Endothelial cell of umbilical vein (primary cell): Measurements from ENCODE around the gene CTSZ. TPM values are rescaled to one million over a fixed set of nuclear protein-coding genes. Genes with fewer than 3 reads are reported as not detected.

Experiments used
- BruUV-seq: library from RNA; stranded (reverse); fragments of 400-500 nt; replicated peaks from 2 replicates; lab custom pipeline; 2021; lab: Mats Ljungman, UMichigan
- CTCF ChIA-PET: fragments of 300-600, 350-600 bp; sonication (Branson Sonifier 250); formaldehyde crosslinking; loops from one replicate; lab custom pipeline; 2021; ENCODE audit warnings: antibody characterized with exemption, inconsistent platforms; lab: Charles Lee
- POLR2A ChIA-PET: fragments of 300-600, 350-600 bp; sonication (Branson Sonifier 250); formaldehyde crosslinking; loops from one replicate; lab custom pipeline; 2021; ENCODE audit warnings: antibody characterized with exemption, inconsistent platforms; lab: Charles Lee
- DNase-seq: peaks from one replicate; pipeline ENCODE4 v3.0.0-alpha.2; 2011; ENCODE audit warnings: low read depth, low spot score
- FAIRE-seq: peaks from 2 replicates; lab custom pipeline; 2011; peaks lifted over from hg19 to GRCh38; lab: Jason Lieb, UNC
- H2AFZ ChIP-seq: 2 replicates; pipeline ENCODE4 v1.6.0; 2012; ENCODE audit warnings: low read depth, low read length, control low read depth, inconsistent platforms
- H3K27ac ChIP-seq: 2 replicates; pipeline ENCODE4 v1.5.1; 2011; ENCODE audit warnings: low read depth, mild to moderate bottlenecking, control low read depth, low read length, moderate library complexity; ENCODE audit not compliant: insufficient read depth
- H3K27me3 ChIP-seq, 2 experiments: 2 replicates each; pipeline versions ENCODE4 v1.6.0 to v1.6.1; 2011; ENCODE audit warnings: low read length in 2 of 2, mixed read lengths in 1 of 2; ENCODE audit not compliant: control insufficient read depth in 2 of 2, insufficient read depth in 2 of 2
- H3K36me3 ChIP-seq, 2 experiments: 2 replicates in 1 of 2; 3 replicates in 1 of 2; pipeline ENCODE4 v1.5.1; 2011; ENCODE audit warnings: low read length in 2 of 2, mild to moderate bottlenecking in 1 of 2, moderate library complexity in 1 of 2; ENCODE audit not compliant: control insufficient read depth in 2 of 2, insufficient read depth in 2 of 2; ENCODE audit errors: extremely low read depth in 1 of 2
- H3K4me1 ChIP-seq: 3 replicates; pipeline ENCODE4 v1.5.1; 2011; ENCODE audit warnings: mild to moderate bottlenecking, low read length; ENCODE audit not compliant: control insufficient read depth, insufficient read depth; ENCODE audit errors: extremely low read depth
- H3K4me2 ChIP-seq: 2 replicates; pipeline ENCODE4 v1.6.1; 2011; ENCODE audit warnings: low read length, control low read depth, mixed read lengths; ENCODE audit not compliant: insufficient read depth
- H3K4me3 ChIP-seq, 3 experiments: fragments of 200-600 bp in 1 of 3; sonication (generic), shearing (Covaris generic) in 1 of 3; replicated peaks in 1 of 3; 2 replicates each; pipeline ENCODE4 v1.5.1; 2011 to 2016; ENCODE audit warnings: control low read depth in 3 of 3, low read length in 3 of 3, mild to moderate bottlenecking in 2 of 3, inconsistent platforms in 1 of 3, low read depth in 1 of 3, moderate library complexity in 1 of 3; ENCODE audit not compliant: insufficient read depth in 1 of 3
- H3K79me2 ChIP-seq: 2 replicates; pipeline ENCODE4 v1.6.0; 2012; ENCODE audit warnings: low read length, inconsistent platforms; ENCODE audit not compliant: control insufficient read depth, insufficient read depth
- H3K9ac ChIP-seq: replicated peaks from 2 replicates; pipeline ENCODE3; 2011; ENCODE audit warnings: low read length, control low read depth; ENCODE audit not compliant: insufficient read depth; ENCODE audit errors: extremely low read depth
- H3K9me1 ChIP-seq: replicated peaks from 3 replicates; pipeline ENCODE4 v1.6.0; 2011; ENCODE audit warnings: mild to moderate bottlenecking, low read length; ENCODE audit not compliant: control insufficient read depth, insufficient read depth; ENCODE audit errors: extremely low read depth
- H3K9me3 ChIP-seq: replicated peaks from 2 replicates; pipeline ENCODE4 v1.5.1; 2012; ENCODE audit warnings: low read length, inconsistent platforms; ENCODE audit not compliant: control insufficient read depth, insufficient read depth
- H4K20me1 ChIP-seq: replicated peaks from 2 replicates; pipeline ENCODE3; 2011; ENCODE audit warnings: mild to moderate bottlenecking, low read length; ENCODE audit not compliant: control insufficient read depth, insufficient read depth; ENCODE audit errors: extremely low read depth
- EZH2 ChIP-seq: IDR thresholded peaks from 2 replicates; pipeline ENCODE4 v1.6.1; 2012; ENCODE audit warnings: borderline replicate concordance, low read depth, mild to moderate bottlenecking, moderate library complexity, low read length, inconsistent platforms; ENCODE audit not compliant: severe bottlenecking
- FOS ChIP-seq: IDR thresholded peaks from 2 replicates; pipeline ENCODE4 v1.6.1; 2011; ENCODE audit warnings: mild to moderate bottlenecking, low read length, moderate library complexity, borderline replicate concordance; ENCODE audit not compliant: insufficient read depth
- GATA2 ChIP-seq: IDR thresholded peaks from 2 replicates; pipeline ENCODE4 v1.7.0; 2011; ENCODE audit warnings: low read depth, mild to moderate bottlenecking, moderate library complexity, mixed read lengths, low read length; ENCODE audit not compliant: insufficient read length, insufficient read depth
- JUN ChIP-seq: IDR thresholded peaks from 2 replicates; pipeline ENCODE4 v1.6.1; 2011; ENCODE audit warnings: borderline replicate concordance, low read depth; ENCODE audit not compliant: insufficient read length, insufficient read depth
- MYC ChIP-seq: IDR thresholded peaks from one replicate; pipeline ENCODE4 v1.6.1; 2011; ENCODE audit warnings: mild to moderate bottlenecking, low read depth, low read length
- POLR2A ChIP-seq: IDR thresholded peaks from 2 replicates; pipeline ENCODE4 v1.6.1; 2012; ENCODE audit warnings: low read depth, mild to moderate bottlenecking, control low read depth, low read length
- POLR2AphosphoS5 ChIP-seq: IDR thresholded peaks from 2 replicates; pipeline ENCODE4 v1.6.1; 2012; ENCODE audit warnings: low read depth, mild to moderate bottlenecking, control low read depth, low read length, moderate library complexity; ENCODE audit not compliant: insufficient read depth
- dilution Hi-C: fragments of 300-500 bp; cut with MboI; formaldehyde crosslinking; loops from one replicate; pipeline ENCODE4 v1.15.0; 2019; ENCODE audit warnings: low sequenced_read_pairs; ENCODE audit not compliant: extremely low pct_ligation_motif_present
- intact Hi-C: fragments of 100-400 bp; cut with micrococcal nuclease; formaldehyde crosslinking; loops from one replicate; pipeline ENCODE4 v1.10.0; 2022
- polyA plus RNA-seq, 4 experiments: library from polyadenylated mRNA; depleted of rRNA in 3 of 4; stranded (reverse) in 3 of 4; unstranded in 1 of 4; fragments of >200 nt; gene quantifications; 2 replicates each; pipeline versions ENCODE4 v1.2.1 to v1.2.3, GENCODE V29; 2011 to 2012; ENCODE audit warnings: missing spikeins in 1 of 4
- total RNA-seq: library from RNA; stranded (reverse); gene quantifications from 2 replicates; pipeline ENCODE4 v1.2.3, GENCODE V29; 2021
- TF ChIP-seq, protein P1 (sequence below): IDR thresholded peaks from 2 replicates; pipeline ENCODE4 v1.6.1; 2011; ENCODE audit not compliant: insufficient read depth, insufficient read length
- TF ChIP-seq, protein P2 (sequence below), 2 donors: IDR thresholded peaks; 1 replicate in 1 of 2; 2 replicates in 1 of 2; pipeline ENCODE4 v1.5.1; 2011; ENCODE audit warnings: low read length in 2 of 2, mild to moderate bottlenecking in 2 of 2, moderate library complexity in 2 of 2, control low read depth in 1 of 2, inconsistent platforms in 1 of 2, low read depth in 1 of 2; ENCODE audit not compliant: insufficient read depth in 1 of 2; ENCODE audit errors: extremely low read depth in 1 of 2

The CTSZ gene
- total and polyA plus RNA-seq, 2 donors (not counting 3 experiments of a cell fraction or from before 2014, with no cell fraction given): 304 to 387 TPM

GRCh38 chr20:59016795-59017492 lies 9.9 kb upstream of the CTSZ start:
- no peaks in the 10 kb centered on the region for H4K20me1 ChIP-seq
- H3K4me2 ChIP-seq: peak overlapping the region; percentile 9
- H3K9me3 ChIP-seq: no peaks in the 10 kb centered on the region
- no peak overlapping the region for H3K9ac ChIP-seq
- H3K4me3 ChIP-seq: no peak overlapping the region
- DNase-seq (peak; percentile 37), FAIRE-seq (peak; percentile 61)
- no peaks in the 10 kb centered on the region for H3K9me1 ChIP-seq
- H3K79me2 ChIP-seq: no peaks in the 10 kb centered on the region
- peaks cover 7% of the 10 kb centered on the region for H3K4me1 ChIP-seq
- no TSS peak for BruUV-seq
- dilution Hi-C loops (no loop called here), intact Hi-C loops (loop anchor here (10.0 kb wide), 2 partner anchors 362 to 928 kb away; partner anchors contain the start of genes FAM217B, PPP1R3D and STX16)
- H2AFZ ChIP-seq: no peak overlapping the region
- CTCF ChIA-PET: interaction anchor here (1.5 to 3.4 kb wide), 2 partner anchors 11 to 206 kb away, joined by 3 to 14 read pairs; no protein-coding TSS in a partner anchor
- no peaks in the 10 kb centered on the region for H3K27me3 ChIP-seq
- TF ChIP-seq JUN: peak; percentile 51
- no peak for TF ChIP-seq POLR2A
- POLR2A ChIA-PET: no interaction called here
- H3K36me3 ChIP-seq: no peaks in the 10 kb centered on the region
- H3K27ac ChIP-seq: peak overlapping the region; percentile 26

- Histone ChIP-seq H3K9me3 (no peaks in the 10 kb centered on the region), H3K27ac (no peak overlapping the region), H4K20me1 (no peaks in the 10 kb centered on the region), H3K4me3 (no peak overlapping the region), H3K4me1 (peaks cover 15% of the 10 kb centered on the region), H3K27me3 (no peaks in the 10 kb centered on the region), H3K36me3 (no peaks in the 10 kb centered on the region), H3K4me2 (no peak overlapping the region), H3K9me1 (no peaks in the 10 kb centered on the region), H3K79me2 (no peaks in the 10 kb centered on the region), H3K9ac (no peak overlapping the region), H2AFZ (no peak overlapping the region)
- TF ChIP-seq POLR2A (no peak), MYC (no peak), FOS (no peak), POLR2AphosphoS5 (no peak), JUN (no peak), EZH2 (no peak), GATA2 (no peak)
- TF ChIP-seq, protein P1, sequence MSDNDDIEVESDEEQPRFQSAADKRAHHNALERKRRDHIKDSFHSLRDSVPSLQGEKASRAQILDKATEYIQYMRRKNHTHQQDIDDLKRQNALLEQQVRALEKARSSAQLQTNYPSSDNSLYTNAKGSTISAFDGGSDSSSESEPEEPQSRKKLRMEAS: no peak
- TF ChIP-seq, protein P2, sequence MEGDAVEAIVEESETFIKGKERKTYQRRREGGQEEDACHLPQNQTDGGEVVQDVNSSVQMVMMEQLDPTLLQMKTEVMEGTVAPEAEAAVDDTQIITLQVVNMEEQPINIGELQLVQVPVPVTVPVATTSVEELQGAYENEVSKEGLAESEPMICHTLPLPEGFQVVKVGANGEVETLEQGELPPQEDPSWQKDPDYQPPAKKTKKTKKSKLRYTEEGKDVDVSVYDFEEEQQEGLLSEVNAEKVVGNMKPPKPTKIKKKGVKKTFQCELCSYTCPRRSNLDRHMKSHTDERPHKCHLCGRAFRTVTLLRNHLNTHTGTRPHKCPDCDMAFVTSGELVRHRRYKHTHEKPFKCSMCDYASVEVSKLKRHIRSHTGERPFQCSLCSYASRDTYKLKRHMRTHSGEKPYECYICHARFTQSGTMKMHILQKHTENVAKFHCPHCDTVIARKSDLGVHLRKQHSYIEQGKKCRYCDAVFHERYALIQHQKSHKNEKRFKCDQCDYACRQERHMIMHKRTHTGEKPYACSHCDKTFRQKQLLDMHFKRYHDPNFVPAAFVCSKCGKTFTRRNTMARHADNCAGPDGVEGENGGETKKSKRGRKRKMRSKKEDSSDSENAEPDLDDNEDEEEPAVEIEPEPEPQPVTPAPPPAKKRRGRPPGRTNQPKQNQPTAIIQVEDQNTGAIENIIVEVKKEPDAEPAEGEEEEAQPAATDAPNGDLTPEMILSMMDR (IDR thresholded peaks at IDR 0.05; ENCODE audit: extremely low read depth in 1 of 2, insufficient read depth in 1 of 2, low read depth in 1 of 2, low read length in 2 of 2): no peak
- FAIRE-seq: no peak
- intact Hi-C loops (loop anchor here (10.0 kb wide), 2 partner anchors 361 to 929 kb away; partner anchors contain the start of genes FAM217B, PPP1R3D and STX16), dilution Hi-C loops (no loop called here)
- CTCF ChIA-PET: interaction anchor here (1.5 to 3.4 kb wide), 2 partner anchors 12 to 206 kb away, joined by 3 to 14 read pairs; no protein-coding TSS in a partner anchor
- DNase-seq: no peak
- POLR2A ChIA-PET: no interaction called here
- no TSS peak for BruUV-seq
These were observed 9.0 kb upstream of the CTSZ start for GRCh38 chr20:59015812-59016711.
